Ecto neural progenitor cell (in vitro differentiated cells): ENCODE measurements around the gene MOB3B.
A peak's percentile ranks its signal among the peaks of the same experiment; 100 is the strongest.

ENCODE experiments used
- DNase-seq: peaks from one replicate; pipeline ENCODE4 v3.0.0-alpha.2; 2018; ENCODE audit warnings: low spot score

Gene MOB3B

GRCh38 chr9:27337833-27338526, 191.6 kb downstream of the MOB3B start:
- no peak for DNase-seq

DNA sequence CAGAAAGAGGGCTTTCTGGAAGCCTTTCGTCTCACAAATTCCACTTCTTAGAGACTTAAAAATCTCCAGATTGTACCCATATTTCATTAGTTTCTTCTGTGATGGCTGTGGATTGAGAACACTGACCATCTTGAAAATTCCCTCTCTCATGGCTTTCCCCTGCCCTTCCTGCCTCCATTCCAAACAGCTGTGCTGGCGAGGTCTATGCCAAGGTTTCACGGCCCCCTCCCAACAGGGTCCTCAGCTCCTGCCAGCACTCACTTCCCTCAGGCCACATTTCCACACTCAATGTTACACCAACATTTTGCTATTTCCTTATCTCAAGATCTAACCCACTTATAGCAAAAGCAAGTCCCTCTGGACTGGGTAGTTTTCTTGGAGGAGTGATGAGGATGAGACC, 192.4 kb downstream of the MOB3B start:
- DNase-seq, result no peak

- DNase-seq, result no peak
These were observed 192.8 kb downstream of the MOB3B start for GRCh38 chr9:27336829-27337228.

- no peak for DNase-seq
These were observed 193.5 kb downstream of the MOB3B start for GRCh38 chr9:27336126-27336525.

GRCh38 chr9:27335075-27335474, 194.5 kb downstream of the MOB3B start:
- no peak for DNase-seq

DNA sequence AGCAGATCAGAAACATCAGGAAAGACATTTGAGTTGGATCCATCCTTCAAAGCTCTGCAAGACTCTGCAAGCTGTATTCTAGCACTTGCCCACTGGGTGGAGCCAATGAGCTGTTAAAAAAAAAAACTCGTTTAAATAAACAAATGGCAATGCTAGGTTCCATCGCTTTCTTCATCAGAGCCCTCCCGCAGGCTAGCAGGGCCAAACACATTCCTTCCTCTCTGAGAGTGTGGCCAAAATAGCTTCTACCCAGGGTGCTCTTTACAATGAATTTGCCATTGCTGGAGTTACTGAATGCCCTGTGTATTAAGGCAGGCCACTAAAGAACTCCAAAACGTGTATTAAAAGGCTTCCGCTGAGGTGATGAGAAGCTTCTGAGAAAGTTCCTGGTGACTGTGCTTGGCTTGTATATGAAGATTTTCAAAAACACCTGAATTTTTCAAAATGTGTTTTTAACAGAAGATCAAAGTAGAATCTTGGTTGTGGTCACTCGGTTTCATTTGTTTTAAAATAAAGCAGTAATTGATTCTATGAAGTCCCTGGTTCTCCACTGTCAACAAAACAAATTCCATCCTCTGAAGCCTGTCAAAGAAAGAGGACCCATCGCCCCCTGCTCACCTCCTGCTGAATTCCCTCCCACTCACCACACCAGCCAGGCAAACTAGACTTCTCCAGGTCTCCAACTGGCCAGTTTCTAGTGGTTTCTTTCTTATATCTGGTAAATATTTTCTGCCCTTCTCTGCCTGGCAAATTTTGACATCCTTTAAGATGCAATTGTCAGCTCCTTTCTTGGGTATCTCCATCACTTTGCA, 196.2 kb downstream of the MOB3B start:
- DNase-seq, result peak; percentile 77

- DNase-seq, result no peak
These were observed 198.2 kb downstream of the MOB3B start for GRCh38 chr9:27331393-27331792.

- no peak for DNase-seq
These were observed 200.3 kb downstream of the MOB3B start for GRCh38 chr9:27329291-27329690.

- no peak for DNase-seq
These were observed 201.1 kb downstream of the MOB3B start for GRCh38 chr9:27328483-27328882.

DNA sequence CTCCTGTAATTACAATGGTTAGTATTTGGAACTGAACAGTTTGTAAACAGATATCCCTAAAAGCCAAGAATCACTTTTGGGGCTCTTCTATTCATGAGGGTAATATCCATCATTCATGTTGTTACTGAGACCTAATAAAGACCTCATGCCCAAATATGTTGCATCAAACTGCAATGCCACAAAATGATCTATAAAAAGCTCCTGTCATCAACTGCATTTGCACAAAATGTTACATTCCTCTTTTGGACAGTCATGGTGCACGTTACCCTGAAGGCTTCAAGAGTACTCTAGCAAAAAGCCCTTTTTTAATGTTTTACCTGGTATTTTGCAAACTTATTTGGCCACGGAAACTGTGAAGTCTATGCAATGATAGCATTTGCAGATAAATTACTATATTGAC, 218.4 kb downstream of the MOB3B start:
- DNase-seq, result no peak

DNA sequence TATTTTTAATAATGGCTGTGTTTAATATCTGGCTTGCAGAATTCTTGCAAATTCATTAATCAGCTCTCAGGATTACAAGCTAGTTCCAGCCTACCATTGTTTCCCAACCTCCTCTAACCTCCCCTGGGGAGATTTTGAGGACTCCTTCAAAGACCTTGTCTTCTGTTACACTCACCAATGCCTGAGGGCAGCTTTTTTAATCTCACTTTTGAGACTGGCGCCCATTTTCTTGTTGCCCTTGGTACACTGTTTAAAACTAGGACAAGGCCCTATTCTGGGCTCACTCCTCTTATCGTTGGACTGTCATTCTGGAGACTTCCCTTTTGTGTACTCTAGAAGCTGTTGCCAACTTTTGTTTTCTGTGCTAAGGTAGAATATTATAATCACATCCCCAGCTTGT, 219.0 kb downstream of the MOB3B start:
- DNase-seq, result no peak

GRCh38 chr9:27308691-27309390, 220.8 kb downstream of the MOB3B start:
- DNase-seq, result no peak

GRCh38 chr9:27304521-27304920, 225.1 kb downstream of the MOB3B start:
- DNase-seq, result no peak

DNA sequence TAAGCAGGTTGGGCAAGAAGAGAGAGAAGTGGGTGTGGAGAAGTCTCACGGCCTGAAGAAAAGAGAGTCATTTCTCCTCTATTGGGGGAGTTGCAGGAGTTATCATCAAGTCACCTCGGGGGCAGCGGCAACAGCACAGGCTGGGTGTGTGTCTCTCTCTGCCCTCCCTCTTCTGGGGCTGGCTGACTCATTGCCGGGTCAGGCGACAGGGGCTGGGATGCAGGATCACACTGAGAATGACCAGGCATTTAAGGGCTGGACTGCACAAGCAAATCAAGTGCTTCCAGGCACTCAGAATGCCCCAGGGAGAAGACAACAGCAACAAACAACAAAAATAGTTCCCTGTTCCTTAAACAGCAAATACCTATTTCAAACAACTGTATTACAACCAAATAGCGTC, 226.4 kb downstream of the MOB3B start:
- DNase-seq, result peak; percentile 50

- DNase-seq, result no peak
These were observed 232.6 kb downstream of the MOB3B start, which contains the start of gene EQTN for GRCh38 chr9:27297050-27297449. Gene EQTN (minus strand): TSS chr9:27297150. CDS start chr9:27297055, 95 bp downstream.

DNA sequence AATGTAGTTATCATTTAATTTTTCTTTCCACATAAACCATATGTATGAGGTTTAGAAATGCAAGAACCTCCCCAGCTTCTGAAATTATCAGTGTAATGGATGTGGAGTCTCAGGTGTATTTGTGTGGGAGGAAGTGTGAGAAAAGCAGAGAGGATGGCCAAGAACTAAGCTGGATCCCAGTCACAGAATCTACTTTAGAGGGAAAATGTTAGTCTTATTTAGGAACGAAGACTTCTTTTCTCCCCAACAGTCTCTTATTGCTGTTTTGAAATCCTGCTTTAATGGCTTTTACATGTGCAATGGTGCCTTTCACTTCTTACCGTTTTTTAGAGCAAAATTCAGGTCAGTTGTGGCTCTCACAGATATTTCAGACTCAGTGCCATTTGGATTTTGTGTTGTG, 235.6 kb downstream of the MOB3B start:
- DNase-seq, result no peak

DNA sequence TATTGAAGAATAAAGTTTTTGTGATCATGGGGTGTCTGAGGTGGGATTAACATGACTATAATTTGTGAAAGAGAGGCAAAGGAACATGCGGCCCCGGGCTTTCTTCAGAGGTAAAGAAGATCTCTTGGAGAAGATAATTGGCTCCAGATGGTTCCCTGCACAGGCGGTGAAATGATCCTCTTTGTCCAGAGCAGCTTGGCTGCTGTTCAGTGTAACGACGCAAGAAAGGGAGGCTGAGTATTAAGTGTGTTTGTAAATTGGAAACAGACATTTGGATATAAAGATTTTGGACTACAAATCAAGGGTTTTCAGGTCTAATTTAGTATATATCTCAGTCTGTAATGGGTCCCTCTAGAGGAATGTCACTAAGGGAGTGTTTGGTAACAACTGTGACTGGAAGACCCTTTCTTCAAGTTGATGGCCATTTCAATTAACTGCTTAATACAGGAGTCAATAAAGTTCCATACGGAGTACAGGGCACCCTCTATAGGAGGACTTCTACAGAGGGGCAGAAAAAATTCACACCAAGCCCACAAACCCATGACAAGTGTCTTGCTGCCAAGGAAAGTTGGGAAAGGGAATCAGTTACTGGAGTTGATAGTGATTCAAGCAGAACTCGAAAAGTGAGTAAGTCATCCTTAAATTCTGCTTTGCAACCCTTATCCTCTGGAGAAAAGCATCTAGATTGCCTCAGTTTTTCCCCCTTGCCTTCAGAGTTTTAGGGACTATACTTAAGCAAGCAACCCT, 236.8 kb downstream of the MOB3B start:
- no peak for DNase-seq

DNA sequence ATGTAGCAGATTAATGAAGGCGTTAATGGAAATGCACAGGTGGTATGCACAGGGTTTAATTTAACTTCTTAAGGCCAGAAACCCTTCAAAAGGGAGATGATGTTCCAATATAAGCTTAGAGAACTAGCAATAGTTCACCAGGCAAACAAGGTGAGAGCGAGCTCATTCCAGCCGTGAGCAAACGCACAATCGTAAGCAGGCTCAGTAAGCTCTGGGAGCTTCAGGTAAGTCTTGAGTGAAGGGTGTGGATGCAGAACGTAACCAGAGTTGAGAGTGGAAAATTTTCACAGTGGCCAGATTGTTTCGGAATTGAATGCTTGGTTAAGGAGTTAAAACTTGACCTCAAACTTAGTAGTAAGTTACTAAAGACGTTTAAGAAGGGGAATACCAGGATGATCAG, 238.3 kb downstream of the MOB3B start:
- DNase-seq, result no peak

GRCh38 chr9:27282269-27282668, 247.3 kb downstream of the MOB3B start:
- no peak for DNase-seq

DNA sequence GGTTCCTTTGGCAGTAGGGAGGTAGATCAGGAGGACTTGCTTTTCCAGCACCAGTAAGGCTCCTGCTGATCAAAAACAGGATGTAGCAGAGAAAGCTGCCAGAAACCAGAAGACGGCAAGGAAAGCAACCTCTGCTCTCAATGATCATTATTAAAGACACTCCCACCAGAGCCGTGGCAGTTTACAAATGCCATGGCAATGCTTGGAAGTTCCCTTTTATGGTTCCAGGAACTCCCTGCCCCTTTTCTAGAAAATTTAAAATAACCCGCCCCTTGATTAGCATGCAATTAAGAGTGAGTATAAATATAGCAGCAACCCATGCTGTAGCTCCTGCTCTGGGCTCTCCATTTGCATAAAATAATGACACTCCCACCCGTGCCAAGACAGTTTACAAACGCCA, 248.8 kb downstream of the MOB3B start:
- DNase-seq, result no peak

DNA sequence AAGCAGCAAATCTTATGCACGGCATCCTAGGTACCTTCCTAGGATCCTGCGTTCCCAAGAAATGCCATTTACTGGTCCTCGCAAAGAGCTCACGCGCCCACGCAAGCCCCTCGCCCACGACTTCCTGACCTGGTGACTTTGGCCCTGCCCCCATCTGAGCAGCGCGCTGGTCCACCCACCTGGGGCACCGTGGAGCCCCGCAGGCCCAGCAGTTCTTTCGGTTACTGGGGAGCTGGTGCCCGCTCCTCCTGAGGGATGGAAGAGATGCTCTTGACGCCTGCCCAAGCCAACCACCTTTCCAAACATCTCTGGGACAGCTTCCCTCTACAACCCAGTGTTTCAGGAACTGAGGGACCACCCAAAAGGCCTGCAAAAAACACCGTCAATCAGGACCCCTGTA, 249.4 kb downstream of the MOB3B start:
- no peak for DNase-seq

GRCh38 chr9:27279611-27280010, 250.0 kb downstream of the MOB3B start:
- no peak for DNase-seq
